ENCODE measurements around the gene ARAP2. TPM values are rescaled to one million over a fixed set of nuclear protein-coding genes. Genes with fewer than 3 reads are reported as not detected.

The ARAP2 gene
- total and polyA plus RNA-seq, 2 experiments from 2014 or later: 0.92 to 4.8 TPM

DNA sequence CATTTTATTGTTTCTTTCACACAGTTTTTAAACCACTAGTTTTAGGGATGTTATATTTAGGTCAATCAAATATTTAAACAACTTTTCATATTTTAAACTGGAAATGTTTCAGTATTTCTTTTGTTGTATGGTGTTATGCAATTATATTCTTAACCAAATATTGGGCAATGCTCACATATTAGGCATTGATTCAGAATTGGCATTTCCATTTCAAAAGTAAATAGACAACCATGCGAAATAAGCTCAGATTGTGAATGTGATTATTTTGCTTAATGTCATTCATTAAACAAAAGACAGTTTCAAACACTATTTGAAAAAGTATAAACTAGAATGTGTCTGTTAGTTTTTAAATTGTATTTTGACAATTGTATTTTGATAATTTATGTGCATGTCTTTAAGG, 36.9 kb downstream of the ARAP2 start:
- H2AFZ ChIP-seq: no peak overlapping the region
- no peaks in the 10 kb centered on the region for H3F3A ChIP-seq (replicated peaks; ENCODE audit: low read depth)
- TF ChIP-seq NANOG (IDR thresholded peaks at IDR 0.05; ENCODE audit: borderline replicate concordance): no peak
- no peak for TF ChIP-seq EZH2 (IDR thresholded peaks at IDR 0.05; ENCODE audit: low read depth, unreplicated experiment)
- TF ChIP-seq JUNB (IDR thresholded peaks at IDR 0.05; ENCODE audit: unreplicated experiment): no peak
- no peak for TF ChIP-seq POLR2AphosphoS5 (IDR thresholded peaks at IDR 0.05; ENCODE audit: low read depth)
- TF ChIP-seq, protein P1, sequence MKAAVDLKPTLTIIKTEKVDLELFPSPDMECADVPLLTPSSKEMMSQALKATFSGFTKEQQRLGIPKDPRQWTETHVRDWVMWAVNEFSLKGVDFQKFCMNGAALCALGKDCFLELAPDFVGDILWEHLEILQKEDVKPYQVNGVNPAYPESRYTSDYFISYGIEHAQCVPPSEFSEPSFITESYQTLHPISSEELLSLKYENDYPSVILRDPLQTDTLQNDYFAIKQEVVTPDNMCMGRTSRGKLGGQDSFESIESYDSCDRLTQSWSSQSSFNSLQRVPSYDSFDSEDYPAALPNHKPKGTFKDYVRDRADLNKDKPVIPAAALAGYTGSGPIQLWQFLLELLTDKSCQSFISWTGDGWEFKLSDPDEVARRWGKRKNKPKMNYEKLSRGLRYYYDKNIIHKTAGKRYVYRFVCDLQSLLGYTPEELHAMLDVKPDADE (IDR thresholded peaks at IDR 0.05): no peak
- no peak for TF ChIP-seq EZH2phosphoT487 (IDR thresholded peaks at IDR 0.05; ENCODE audit: unreplicated experiment)
- TF ChIP-seq STAT1 (IDR thresholded peaks at IDR 0.05; ENCODE audit: unreplicated experiment): no peak
- TF ChIP-seq, protein P2, sequence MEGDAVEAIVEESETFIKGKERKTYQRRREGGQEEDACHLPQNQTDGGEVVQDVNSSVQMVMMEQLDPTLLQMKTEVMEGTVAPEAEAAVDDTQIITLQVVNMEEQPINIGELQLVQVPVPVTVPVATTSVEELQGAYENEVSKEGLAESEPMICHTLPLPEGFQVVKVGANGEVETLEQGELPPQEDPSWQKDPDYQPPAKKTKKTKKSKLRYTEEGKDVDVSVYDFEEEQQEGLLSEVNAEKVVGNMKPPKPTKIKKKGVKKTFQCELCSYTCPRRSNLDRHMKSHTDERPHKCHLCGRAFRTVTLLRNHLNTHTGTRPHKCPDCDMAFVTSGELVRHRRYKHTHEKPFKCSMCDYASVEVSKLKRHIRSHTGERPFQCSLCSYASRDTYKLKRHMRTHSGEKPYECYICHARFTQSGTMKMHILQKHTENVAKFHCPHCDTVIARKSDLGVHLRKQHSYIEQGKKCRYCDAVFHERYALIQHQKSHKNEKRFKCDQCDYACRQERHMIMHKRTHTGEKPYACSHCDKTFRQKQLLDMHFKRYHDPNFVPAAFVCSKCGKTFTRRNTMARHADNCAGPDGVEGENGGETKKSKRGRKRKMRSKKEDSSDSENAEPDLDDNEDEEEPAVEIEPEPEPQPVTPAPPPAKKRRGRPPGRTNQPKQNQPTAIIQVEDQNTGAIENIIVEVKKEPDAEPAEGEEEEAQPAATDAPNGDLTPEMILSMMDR (conservative IDR thresholded peaks at IDR 0.05; ENCODE audit: low read depth in 2 of 2): no peak
- no peak for TF ChIP-seq ZNF114 (CRISPR knock-in tag; IDR thresholded peaks at IDR 0.05)
- no peak for TF ChIP-seq CREB1 (CRISPR knock-in tag; IDR thresholded peaks at IDR 0.05; ENCODE audit: low read depth)
- TF ChIP-seq, protein P3, sequence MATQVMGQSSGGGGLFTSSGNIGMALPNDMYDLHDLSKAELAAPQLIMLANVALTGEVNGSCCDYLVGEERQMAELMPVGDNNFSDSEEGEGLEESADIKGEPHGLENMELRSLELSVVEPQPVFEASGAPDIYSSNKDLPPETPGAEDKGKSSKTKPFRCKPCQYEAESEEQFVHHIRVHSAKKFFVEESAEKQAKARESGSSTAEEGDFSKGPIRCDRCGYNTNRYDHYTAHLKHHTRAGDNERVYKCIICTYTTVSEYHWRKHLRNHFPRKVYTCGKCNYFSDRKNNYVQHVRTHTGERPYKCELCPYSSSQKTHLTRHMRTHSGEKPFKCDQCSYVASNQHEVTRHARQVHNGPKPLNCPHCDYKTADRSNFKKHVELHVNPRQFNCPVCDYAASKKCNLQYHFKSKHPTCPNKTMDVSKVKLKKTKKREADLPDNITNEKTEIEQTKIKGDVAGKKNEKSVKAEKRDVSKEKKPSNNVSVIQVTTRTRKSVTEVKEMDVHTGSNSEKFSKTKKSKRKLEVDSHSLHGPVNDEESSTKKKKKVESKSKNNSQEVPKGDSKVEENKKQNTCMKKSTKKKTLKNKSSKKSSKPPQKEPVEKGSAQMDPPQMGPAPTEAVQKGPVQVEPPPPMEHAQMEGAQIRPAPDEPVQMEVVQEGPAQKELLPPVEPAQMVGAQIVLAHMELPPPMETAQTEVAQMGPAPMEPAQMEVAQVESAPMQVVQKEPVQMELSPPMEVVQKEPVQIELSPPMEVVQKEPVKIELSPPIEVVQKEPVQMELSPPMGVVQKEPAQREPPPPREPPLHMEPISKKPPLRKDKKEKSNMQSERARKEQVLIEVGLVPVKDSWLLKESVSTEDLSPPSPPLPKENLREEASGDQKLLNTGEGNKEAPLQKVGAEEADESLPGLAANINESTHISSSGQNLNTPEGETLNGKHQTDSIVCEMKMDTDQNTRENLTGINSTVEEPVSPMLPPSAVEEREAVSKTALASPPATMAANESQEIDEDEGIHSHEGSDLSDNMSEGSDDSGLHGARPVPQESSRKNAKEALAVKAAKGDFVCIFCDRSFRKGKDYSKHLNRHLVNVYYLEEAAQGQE (IDR thresholded peaks at IDR 0.05; ENCODE audit: unreplicated experiment): no peak
- TF ChIP-seq, protein P4, sequence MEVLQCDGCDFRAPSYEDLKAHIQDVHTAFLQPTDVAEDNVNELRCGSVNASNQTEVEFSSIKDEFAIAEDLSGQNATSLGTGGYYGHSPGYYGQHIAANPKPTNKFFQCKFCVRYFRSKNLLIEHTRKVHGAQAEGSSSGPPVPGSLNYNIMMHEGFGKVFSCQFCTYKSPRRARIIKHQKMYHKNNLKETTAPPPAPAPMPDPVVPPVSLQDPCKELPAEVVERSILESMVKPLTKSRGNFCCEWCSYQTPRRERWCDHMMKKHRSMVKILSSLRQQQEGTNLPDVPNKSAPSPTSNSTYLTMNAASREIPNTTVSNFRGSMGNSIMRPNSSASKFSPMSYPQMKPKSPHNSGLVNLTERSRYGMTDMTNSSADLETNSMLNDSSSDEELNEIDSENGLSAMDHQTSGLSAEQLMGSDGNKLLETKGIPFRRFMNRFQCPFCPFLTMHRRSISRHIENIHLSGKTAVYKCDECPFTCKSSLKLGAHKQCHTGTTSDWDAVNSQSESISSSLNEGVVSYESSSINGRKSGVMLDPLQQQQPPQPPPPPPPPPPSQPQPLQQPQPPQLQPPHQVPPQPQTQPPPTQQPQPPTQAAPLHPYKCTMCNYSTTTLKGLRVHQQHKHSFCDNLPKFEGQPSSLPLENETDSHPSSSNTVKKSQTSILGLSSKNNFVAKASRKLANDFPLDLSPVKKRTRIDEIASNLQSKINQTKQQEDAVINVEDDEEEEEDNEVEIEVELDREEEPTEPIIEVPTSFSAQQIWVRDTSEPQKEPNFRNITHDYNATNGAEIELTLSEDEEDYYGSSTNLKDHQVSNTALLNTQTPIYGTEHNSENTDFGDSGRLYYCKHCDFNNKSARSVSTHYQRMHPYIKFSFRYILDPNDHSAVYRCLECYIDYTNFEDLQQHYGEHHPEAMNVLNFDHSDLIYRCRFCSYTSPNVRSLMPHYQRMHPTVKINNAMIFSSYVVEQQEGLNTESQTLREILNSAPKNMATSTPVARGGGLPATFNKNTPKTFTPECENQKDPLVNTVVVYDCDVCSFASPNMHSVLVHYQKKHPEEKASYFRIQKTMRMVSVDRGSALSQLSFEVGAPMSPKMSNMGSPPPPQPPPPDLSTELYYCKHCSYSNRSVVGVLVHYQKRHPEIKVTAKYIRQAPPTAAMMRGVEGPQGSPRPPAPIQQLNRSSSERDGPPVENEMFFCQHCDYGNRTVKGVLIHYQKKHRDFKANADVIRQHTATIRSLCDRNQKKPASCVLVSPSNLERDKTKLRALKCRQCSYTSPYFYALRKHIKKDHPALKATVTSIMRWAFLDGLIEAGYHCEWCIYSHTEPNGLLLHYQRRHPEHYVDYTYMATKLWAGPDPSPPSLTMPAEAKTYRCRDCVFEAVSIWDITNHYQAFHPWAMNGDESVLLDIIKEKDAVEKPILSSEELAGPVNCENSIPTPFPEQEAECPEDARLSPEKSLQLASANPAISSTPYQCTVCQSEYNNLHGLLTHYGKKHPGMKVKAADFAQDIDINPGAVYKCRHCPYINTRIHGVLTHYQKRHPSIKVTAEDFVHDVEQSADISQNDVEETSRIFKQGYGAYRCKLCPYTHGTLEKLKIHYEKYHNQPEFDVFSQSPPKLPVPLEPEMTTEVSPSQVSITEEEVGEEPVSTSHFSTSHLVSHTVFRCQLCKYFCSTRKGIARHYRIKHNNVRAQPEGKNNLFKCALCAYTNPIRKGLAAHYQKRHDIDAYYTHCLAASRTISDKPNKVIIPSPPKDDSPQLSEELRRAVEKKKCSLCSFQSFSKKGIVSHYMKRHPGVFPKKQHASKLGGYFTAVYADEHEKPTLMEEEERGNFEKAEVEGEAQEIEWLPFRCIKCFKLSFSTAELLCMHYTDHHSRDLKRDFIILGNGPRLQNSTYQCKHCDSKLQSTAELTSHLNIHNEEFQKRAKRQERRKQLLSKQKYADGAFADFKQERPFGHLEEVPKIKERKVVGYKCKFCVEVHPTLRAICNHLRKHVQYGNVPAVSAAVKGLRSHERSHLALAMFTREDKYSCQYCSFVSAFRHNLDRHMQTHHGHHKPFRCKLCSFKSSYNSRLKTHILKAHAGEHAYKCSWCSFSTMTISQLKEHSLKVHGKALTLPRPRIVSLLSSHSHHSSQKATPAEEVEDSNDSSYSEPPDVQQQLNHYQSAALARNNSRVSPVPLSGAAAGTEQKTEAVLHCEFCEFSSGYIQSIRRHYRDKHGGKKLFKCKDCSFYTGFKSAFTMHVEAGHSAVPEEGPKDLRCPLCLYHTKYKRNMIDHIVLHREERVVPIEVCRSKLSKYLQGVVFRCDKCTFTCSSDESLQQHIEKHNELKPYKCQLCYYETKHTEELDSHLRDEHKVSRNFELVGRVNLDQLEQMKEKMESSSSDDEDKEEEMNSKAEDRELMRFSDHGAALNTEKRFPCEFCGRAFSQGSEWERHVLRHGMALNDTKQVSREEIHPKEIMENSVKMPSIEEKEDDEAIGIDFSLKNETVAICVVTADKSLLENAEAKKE (CRISPR knock-in tag; IDR thresholded peaks at IDR 0.05): no peak
- no peak for TF ChIP-seq ZNF331 (CRISPR knock-in tag; IDR thresholded peaks at IDR 0.05; ENCODE audit: low read depth)
- ATAC-seq (no peak), DNase-seq (ENCODE audit: low spot score) (no peak)
- Mint-ChIP-seq H3K27me3 (ENCODE audit: insufficient read depth, low read depth, poor library complexity) (no peaks in the 10 kb centered on the region), H3K9me3 (no peaks in the 10 kb centered on the region), H3K36me3 (ENCODE audit: low read depth) (no peaks in the 10 kb centered on the region), H3K4me1 (peaks cover 24% of the 10 kb centered on the region), H3K4me3 (no peak overlapping the region), H3K27ac (no peak overlapping the region)
- no peaks in the 10 kb centered on the region for H3K27me3 ChIP-seq (ENCODE audit: insufficient read depth)
- H3K36me3 ChIP-seq (ENCODE audit: insufficient read depth): no peaks in the 10 kb centered on the region
- no peaks in the 10 kb centered on the region for H4K20me1 ChIP-seq (replicated peaks; ENCODE audit: insufficient read depth)
- H3K4me3 ChIP-seq: no peak overlapping the region
- H3K27ac ChIP-seq (ENCODE audit: low read depth): no peak overlapping the region
- H3K4me2 ChIP-seq: no peak overlapping the region
- peaks cover 14% of the 10 kb centered on the region for H3K4me1 ChIP-seq (ENCODE audit: insufficient read depth)
- H3K79me2 ChIP-seq (replicated peaks; ENCODE audit: insufficient read depth): no peaks in the 10 kb centered on the region
- H3K9me2 ChIP-seq (ENCODE audit: insufficient read depth): no peaks in the 10 kb centered on the region

All from GM23338 (cell line).